ENCODE results near the gene DIRAS1.

DNA sequence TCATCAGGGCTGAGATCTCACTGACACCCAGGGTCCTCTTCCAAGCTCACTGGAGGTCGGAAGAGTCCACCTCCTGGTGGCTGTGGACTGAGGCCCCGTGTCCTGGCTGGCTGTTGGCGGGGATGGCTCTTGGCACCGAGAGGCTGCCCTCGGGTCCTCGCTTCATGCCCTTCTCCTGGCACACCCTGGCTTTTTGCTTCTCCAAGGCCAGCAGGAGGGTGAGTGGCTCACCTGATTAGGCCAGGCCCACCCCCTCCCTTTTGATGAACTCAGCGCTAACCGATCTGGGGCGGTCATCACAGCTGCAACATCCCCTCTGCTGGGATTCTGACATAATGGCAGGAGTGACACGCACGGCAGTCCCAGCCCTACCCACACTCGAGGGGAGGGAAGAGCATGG is 14.2 kb upstream of the DIRAS1 start:
- TF ChIP-seq, protein P1, sequence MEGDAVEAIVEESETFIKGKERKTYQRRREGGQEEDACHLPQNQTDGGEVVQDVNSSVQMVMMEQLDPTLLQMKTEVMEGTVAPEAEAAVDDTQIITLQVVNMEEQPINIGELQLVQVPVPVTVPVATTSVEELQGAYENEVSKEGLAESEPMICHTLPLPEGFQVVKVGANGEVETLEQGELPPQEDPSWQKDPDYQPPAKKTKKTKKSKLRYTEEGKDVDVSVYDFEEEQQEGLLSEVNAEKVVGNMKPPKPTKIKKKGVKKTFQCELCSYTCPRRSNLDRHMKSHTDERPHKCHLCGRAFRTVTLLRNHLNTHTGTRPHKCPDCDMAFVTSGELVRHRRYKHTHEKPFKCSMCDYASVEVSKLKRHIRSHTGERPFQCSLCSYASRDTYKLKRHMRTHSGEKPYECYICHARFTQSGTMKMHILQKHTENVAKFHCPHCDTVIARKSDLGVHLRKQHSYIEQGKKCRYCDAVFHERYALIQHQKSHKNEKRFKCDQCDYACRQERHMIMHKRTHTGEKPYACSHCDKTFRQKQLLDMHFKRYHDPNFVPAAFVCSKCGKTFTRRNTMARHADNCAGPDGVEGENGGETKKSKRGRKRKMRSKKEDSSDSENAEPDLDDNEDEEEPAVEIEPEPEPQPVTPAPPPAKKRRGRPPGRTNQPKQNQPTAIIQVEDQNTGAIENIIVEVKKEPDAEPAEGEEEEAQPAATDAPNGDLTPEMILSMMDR (IDR thresholded peaks at IDR 0.05; ENCODE audit: insufficient read depth, low read length, poor library complexity, severe bottlenecking): no peak
- TF ChIP-seq EZH2phosphoT487 (conservative IDR thresholded peaks at IDR 0.05; ENCODE audit: low read length): no peak
